Vagina (tissue), 2 donors: ENCODE results near the gene EPAS1.

Source experiments
- CTCF ChIP-seq, 3 experiments: fragments of 450-650 bp in 2 of 3; fragments of 200-600 bp in 1 of 3; sonication (generic) in 1 of 3; IDR thresholded peaks; one replicate each; pipeline ENCODE4 v1.5.1; 2017 to 2019; ENCODE audit warnings: antibody characterized with exemption in 3 of 3, mild to moderate bottlenecking in 2 of 3, moderate library complexity in 2 of 3
- POLR2AphosphoS5 ChIP-seq, 2 donors: sonication (generic); formaldehyde crosslinking; IDR thresholded peaks; one replicate each; pipeline ENCODE4 v1.9.0; 2017; ENCODE audit warnings: antibody characterized with exemption in 2 of 2, mild to moderate bottlenecking in 2 of 2, low read depth in 1 of 2; ENCODE audit not compliant: insufficient read depth in 1 of 2

- TF ChIP-seq CTCF (IDR thresholded peaks at IDR 0.05) (no peak), POLR2AphosphoS5 (IDR thresholded peaks at IDR 0.05; ENCODE audit: insufficient read depth in 1 of 2, low read depth in 1 of 2) (no peak)
These were observed 990 bp downstream of the EPAS1 start for GRCh38 chr2:46298272-46298521.
